HG02571 (cell line): ENCODE measurements around the gene GRK2.
A peak's percentile ranks its signal among the peaks of the same experiment; 100 is the strongest.

Source experiments
- ATAC-seq: cut with Tn5 transposase; IDR thresholded peaks from one replicate; pipeline ENCODE4 v1.9.1; 2021; ENCODE audit warnings: mild to moderate bottlenecking, moderate library complexity; ENCODE audit not compliant: unreplicated experiment

Gene GRK2

DNA sequence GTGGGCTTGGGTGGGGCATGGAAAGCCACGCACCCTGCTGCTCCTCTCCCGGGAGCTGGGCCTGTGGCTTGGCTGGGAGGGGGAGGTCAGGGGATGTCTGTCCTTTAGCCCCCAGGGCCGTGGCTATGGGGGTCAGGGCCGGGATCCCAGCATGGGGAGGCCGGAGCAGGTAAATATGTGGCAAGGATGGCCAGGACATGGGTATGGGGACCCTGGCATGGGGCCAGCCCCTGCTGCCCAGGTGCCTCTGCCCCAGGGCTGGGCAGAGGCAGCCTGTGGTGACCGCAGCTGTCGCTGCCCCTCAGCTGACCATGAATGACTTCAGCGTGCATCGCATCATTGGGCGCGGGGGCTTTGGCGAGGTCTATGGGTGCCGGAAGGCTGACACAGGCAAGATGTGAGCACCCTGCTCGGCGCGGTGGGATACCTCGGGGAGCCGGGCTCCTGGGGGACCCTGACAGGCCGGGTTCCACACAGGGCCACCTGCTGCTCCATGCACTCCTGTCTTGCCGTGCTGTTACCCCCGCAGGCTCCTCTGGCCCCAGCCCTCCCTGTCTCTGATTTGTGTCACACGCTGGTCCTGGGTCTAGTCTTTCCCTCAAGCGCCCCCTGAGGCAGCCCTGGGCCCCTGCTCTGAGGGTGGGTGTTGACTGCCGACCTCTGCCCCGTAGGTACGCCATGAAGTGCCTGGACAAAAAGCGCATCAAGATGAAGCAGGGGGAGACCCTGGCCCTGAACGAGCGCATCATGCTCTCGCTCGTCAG lies 14.7 kb downstream of the GRK2 start:
- ATAC-seq: no peak

DNA sequence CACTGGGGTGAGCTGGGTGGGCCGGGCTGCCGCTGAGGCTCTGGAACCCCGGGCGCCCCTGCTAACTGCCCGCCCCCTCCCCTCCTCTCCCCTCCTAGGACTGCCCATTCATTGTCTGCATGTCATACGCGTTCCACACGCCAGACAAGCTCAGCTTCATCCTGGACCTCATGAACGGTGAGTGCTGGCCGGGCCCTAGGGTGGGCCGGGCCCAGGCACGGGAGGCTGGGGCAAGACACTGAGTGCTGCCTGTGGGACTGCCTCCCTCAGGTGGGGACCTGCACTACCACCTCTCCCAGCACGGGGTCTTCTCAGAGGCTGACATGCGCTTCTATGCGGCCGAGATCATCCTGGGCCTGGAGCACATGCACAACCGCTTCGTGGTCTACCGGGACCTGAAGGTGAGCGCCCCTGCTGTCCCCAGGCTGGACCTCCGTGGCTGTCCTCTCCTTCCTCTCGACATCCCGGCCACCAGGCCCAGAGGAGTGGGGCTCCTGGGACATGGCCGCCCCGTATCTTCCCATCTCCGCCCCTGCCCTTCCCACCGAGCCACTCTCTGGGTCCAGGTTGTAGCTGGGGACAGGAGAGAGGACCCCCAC lies 15.4 kb downstream of the GRK2 start:
- ATAC-seq: no peak

DNA sequence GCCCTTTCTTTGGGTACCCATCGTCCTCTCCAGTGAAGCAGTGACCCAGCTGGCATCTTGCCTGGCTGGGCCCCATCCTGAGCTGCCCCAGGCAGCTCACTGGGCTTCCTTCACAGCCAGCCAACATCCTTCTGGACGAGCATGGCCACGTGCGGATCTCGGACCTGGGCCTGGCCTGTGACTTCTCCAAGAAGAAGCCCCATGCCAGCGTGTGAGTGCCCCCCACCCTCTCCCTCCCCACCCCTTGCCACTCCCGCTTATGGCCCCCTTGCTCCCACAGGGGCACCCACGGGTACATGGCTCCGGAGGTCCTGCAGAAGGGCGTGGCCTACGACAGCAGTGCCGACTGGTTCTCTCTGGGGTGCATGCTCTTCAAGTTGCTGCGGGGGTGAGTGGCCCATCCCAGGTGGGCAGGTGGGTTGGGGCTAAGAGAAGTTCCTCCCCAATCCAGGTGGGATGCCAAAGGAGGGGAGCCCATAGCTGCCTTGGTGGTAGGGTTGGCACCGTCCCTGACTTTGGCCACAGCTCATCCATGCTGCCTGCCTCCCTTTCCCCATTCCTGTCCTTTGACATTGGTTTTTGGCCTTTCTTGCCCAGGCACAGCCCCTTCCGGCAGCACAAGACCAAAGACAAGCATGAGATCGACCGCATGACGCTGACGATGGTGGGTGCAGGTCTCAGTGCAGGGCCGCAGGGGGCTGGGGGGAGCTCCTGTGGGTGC lies 16.0 kb downstream of the GRK2 start:
- ATAC-seq: no peak

DNA sequence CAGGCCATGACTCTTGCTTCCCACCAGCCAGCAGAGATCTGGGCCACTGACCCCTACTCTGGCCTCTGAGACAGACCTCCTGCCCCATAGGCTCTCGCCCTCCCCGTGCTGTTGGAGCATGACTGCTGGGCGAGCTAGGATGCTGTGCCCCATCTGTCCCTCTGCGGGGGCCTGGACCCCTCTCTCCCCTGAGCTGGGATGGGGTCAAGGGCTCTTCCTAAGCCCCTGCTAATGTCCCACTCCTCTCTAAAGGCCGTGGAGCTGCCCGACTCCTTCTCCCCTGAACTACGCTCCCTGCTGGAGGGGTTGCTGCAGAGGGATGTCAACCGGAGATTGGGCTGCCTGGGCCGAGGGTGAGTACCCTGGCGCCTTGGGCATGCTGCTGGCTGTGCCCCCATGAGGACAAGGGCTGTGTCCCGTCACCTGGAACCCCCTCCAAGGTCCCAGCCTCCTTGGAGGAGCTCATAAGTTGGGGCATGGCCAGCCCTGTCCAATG lies 16.7 kb downstream of the GRK2 start:
- ATAC-seq: no peak

DNA sequence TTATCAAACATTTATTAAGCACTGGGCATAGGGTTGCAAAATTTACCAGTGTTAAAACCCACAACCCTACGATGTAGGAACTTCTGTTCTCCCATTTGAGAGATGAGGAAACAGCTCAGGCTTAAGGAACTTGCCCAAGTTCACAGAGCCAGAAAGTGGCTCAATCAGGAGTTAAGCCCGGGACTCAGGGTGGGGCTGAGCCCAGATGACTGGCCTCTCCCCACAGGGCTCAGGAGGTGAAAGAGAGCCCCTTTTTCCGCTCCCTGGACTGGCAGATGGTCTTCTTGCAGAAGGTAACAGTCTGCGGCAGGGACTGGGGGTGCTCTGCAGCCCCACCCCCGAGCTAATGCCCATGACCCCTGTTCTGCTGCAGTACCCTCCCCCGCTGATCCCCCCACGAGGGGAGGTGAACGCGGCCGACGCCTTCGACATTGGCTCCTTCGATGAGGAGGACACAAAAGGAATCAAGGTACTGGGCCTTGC lies 17.2 kb downstream of the GRK2 start:
- ATAC-seq: no peak

DNA sequence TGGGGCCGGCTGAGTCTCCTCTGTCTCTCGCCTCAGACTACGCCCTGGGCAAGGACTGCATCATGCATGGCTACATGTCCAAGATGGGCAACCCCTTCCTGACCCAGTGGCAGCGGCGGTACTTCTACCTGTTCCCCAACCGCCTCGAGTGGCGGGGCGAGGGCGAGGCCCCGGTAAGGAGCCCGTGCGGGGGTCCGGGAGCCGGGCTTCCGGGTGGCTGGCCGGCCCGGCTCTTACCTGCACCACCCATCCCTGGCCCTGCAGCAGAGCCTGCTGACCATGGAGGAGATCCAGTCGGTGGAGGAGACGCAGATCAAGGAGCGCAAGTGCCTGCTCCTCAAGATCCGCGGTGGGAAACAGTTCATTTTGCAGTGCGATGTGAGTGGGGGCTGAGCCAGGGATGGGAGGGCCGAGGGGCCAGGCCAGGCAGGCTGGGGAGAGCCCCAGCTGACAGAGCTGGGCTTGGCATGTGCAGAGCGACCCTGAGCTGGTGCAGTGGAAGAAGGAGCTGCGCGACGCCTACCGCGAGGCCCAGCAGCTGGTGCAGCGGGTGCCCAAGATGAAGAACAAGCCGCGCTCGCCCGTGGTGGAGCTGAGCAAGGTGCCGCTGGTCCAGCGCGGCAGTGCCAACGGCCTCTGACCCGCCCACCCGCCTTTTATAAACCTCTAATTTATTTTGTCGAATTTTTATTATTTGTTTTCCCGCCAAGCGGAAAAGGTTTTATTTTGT lies 18.7 kb downstream of the GRK2 start:
- no peak for ATAC-seq

DNA sequence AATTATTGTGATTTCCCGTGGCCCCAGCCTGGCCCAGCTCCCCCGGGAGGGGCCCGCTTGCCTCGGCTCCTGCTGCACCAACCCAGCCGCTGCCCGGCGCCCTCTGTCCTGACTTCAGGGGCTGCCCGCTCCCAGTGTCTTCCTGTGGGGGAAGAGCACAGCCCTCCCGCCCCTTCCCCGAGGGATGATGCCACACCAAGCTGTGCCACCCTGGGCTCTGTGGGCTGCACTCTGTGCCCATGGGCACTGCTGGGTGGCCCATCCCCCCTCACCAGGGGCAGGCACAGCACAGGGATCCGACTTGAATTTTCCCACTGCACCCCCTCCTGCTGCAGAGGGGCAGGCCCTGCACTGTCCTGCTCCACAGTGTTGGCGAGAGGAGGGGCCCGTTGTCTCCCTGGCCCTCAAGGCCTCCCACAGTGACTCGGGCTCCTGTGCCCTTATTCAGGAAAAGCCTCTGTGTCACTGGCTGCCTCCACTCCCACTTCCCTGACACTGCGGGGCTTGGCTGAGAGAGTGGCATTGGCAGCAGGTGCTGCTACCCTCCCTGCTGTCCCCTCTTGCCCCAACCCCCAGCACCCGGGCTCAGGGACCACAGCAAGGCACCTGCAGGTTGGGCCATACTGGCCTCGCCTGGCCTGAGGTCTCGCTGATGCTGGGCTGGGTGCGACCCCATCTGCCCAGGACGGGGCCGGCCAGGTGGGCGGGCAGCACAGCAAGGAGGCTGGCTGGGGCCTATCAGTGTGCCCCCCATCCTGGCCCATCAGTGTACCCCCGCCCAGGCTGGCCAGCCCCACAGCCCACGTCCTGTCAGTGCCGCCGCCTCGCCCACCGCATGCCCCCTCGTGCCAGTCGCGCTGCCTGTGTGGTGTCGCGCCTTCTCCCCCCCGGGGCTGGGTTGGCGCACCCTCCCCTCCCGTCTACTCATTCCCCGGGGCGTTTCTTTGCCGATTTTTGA lies 19.5 kb downstream of the GRK2 start:
- no peak for ATAC-seq

DNA sequence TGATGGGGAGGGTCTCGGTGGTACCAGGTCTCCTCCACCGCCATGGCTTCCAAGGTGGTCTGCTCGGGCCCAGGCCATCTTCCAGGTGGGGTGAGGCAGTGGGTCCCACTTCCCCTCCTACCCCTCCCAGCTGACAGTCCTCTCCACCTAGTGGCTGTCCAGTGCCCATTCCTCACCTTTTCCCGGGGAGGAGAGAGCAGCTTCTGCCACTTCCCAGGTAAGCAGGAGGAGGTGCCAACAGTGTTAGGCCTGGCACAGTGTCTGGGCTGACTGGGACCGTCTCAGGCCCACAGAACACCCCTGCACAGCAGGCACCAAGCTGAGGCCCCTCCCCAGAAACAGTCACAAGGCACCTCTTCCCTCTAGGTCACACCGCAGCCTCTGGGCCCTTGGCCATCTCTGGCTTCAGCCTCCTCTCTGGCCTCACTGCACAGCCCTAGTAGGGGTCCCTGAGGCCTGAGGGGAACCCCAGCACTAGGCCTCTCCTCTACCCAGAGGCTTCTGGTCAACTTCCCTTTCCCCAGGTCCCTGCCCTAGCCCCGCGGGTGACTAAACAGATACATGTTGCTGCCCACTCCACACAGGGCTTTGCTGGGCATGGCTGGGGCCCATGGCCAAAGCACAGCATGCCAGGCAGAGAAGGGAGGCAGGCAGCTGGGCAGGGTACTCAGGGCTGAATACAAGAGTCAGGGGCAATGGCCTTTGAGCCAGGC lies 20.5 kb downstream of the GRK2 start:
- ATAC-seq: no peak

DNA sequence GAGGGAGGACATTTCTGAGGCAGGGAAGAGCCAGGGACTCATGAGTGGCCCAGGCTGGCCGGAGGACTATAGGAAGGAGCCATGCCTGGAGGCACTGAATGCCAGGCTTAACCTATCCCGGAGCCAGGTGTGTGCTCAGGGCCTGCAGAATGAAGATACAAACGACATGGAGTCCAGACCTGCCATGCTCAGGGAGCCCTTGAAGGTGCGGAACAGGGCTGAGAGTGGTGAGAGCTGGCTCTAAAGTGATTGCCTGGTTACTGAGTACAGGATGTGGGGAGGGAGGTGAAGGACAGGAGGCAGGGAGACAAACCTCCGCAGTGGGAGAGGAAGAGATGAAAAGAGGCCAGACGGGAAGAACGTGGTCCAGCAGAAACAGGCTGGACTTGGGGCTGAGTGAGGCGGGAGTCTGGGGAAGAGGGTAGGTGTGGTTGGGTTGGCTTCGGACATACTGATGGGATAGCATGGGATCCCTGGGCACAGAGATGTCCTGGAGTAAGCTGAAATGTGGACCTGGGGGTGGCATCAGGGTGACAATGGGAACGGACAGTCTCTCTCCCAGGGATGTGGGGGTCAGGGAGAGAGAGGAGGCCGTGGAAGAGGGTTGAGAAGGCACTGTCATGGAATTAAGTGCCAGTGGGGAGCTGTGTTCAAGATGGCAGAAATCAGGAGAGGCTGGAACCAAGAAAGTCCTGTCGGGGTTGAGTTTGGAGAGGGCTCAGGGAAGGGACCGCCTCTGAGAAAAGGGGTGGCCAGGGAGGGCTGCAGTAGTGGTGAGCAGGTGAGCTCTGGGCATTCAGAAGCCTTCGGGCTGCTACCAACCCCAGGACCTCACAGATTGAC lies 21.3 kb downstream of the GRK2 start:
- ATAC-seq: no peak

DNA sequence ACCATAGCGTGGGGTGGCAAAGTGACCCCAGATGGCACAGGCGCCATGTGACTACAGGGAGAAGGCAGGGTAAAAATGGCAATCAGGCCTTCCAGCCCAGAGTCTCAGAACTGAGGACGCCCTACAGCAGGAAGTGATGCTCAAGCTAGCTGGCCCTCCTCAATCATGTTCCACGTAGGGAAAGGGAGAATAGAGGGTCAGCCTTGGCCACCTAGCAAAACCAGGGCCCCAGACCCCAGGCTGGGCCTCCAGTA lies 21.9 kb downstream of the GRK2 start:
- ATAC-seq: no peak

DNA sequence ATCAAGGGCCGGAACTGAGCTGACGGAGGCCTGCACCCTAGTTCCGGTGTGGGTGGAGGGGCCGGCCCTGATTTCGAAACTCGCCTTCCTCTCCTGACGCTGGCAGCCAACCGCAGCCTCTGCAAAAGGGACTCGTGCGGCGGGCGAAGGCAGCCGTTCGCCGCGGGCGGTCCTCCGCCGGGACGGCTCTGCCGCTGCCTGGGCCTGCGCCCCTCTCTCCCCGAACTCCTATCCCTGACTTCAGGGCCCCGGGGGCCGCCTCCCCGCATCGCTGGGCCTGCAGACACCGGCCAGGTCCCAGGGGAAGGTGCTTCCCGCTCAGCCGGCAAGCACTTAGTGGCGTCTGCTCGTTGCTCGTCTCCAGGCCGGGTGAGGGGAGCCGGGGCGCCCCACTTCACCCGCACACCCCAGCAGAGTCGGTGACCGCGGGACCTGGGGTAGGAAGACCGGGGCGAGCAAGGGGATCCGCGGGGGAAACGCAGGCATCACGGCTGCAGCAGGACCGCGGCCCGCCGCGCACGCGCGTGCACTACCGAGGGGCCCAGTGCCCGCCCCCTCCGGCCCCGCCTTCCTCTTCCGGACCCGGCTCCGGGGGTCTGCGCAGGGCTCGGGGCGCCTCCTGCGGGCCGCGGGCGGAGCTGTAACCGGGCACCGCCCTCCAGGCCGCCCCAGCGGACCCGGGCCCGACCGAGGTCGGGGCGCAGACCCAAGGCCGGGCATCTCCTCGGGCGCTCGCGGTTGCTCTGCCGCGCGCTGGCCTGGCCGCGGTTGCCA lies 22.4 kb downstream of the GRK2 start:
- ATAC-seq: peak; percentile 53

DNA sequence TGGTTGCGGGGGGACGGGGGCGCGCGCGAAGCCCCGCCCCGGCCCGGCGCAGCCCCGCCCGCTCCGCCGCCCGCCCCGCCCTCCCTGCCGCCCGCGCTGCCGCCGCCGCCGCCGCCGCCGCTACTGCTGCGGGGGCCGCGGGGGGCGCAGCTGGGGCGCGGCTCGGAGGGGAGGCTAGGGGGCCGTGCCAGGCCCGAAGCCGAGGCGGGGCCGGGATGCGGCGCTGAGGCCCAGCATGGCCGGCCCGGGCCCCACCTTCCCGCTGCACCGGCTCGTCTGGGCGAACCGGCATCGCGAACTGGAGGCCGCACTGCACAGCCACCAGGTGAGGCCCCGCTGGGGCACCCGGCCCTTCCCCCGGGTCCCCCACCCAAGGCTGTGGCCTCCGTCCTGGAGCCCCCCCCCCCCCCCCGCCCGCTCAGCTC lies 23.0 kb downstream of the GRK2 start, which contains the start of gene ANKRD13D:
TSS of gene ANKRD13D (plus strand) at position 78 of the 425 bp plus-strand sequence. CDS start at position 236, 158 bp downstream.
- ATAC-seq: no peak

DNA sequence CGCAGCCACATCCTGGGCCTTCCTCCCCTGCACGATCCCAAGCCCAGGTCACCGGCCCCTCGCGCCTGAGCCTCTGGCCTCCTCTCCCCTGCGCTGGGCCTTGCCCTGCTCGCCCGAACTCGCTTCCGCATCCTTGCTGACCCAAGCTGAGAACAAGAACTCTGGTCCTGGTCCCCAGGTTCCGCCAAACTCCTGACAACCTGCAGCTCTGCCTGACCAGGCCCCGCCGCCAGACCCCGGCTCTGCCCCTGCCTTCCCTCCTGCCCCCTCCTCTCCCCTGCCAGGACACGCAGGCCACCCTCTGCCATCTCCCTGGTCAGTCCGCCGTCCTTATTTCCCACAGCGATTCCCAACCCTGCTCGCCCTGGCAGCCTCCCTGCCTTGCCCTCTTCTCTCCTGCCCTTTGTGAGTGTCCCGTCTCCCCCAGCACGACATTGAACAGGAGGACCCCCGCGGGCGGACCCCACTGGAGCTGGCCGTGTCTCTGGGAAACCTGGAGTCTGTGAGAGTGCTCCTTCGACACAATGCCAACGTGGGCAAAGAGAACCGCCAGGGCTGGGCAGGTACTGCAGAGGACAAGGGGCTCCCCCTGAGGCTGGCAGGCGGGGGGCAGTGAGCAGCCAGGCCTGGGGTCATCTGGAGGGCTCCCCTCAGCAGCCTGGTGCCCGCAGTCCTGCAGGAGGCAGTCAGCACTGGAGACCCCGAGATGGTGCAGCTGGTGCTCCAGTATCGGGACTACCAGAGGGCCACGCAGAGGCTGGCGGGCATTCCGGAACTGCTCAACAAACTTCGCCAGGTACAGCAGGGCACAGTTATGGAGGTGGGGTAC lies 23.6 kb downstream of the GRK2 start:
- ATAC-seq: peak; percentile 2

DNA sequence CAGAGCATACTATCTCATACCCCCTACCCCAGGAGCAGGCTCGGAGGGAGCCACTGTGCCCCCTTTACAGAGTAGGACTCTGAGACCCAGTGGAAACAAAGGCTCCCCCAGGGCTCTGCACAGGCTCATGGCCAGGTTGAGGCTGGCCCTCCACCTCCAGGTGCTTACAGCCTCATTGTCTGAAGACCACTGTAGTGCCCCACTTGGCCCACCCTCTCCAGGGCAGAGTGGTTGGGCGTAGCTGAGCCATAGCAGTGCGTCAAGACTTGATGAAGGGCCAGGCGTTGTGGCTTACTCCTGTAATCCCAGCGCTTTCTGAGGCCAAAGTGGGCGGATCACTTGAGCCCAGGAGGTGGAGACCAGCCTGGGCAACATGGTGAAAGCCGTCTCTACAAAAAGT lies 24.5 kb downstream of the GRK2 start:
- ATAC-seq: no peak

DNA sequence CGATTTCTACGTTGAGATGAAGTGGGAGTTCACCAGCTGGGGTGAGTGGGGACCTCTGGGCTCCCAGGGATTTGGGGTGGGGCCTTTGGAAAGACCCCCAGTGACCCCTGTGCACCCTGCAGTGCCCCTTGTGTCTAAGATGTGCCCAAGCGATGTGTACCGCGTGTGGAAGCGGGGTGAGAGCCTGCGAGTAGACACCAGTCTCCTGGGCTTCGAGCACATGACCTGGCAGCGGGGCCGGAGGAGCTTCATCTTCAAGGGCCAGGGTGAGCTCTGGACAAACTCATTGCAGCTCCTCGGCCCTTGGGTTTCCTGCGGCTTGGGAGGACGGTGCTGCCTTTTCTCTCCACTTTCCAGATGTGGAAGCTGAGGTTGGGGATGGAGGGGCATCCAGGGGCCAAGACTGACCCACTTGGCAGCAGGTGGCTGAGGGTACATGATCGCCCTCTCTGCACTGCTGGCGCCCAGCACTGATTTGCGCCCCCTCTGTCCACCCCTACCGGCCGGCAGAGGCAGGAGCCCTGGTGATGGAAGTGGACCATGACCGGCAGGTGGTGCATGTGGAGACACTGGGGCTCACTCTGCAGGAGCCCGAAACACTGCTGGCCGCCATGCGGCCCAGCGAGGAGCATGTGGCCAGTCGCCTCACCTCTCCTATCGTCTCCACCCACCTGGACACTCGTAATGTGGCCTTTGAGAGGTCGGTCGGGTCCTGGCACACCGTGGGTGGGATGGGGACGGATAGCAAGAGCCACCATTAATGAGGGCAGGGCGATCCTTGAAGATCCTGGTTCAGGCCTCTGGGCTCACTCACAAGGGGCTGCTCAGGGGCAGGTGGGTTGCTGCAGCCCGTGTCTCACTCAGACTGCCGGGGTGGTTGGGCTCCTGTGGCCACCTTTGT lies 25.5 kb downstream of the GRK2 start:
- no peak for ATAC-seq

DNA sequence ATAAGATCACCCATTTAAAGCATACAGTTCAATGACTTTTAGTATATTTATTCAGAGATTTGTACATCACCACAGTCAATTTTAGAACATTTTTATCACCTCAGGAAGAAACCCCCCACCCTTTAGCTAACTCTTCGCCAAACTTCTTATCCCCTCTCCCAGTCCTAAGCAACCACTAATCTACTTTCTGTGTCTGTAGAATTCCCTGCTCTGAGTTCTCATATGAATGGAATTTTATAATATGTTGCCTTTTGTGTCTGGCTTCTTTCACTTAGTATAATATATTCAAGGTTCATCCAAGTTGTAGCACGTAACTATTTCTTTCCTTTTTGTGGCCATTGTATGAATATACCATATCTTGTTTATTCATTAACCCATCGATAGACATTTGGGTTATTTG lies 26.4 kb downstream of the GRK2 start:
- ATAC-seq: no peak
